GM12878 (cell line): ENCODE data around the gene RPL12. TPM values are rescaled to one million over a fixed set of nuclear protein-coding genes. Genes with fewer than 3 reads are reported as not detected.

ENCODE experiments used
- ATAC-seq: fragments of 200-7000 bp; cut with Tn5 transposase; 3 replicates; pipeline ENCODE4 v1.9.1; 2020; ENCODE audit warnings: mild to moderate bottlenecking, moderate library complexity
- BruUV-seq: library from RNA; stranded (reverse); fragments of 400-500 nt; replicated peaks from 2 replicates; lab custom pipeline; 2021; lab: Mats Ljungman, UMichigan
- CTCF ChIA-PET: fragments of 300-600 bp; sonication (Branson Sonifier 250); formaldehyde crosslinking; extraction: SDS; loops from one replicate; lab custom pipeline; 2021; ENCODE audit warnings: inconsistent platforms; lab: Yijun Ruan, JAX
- POLR2A ChIA-PET: fragments of 350-600 bp; formaldehyde crosslinking; extraction: SDS; loops from one replicate; lab custom pipeline; 2021; ENCODE audit warnings: inconsistent platforms; lab: Charles Lee
- RAD21 ChIA-PET: fragments of 300-600 bp; sonication (Branson Sonifier 250); formaldehyde crosslinking; loops from one replicate; lab custom pipeline; 2023; ENCODE audit warnings: antibody characterized with exemption; ENCODE audit not compliant: unreplicated experiment; lab: Charles Lee
- SMC1A ChIA-PET: fragments of 300-600 bp; sonication (Branson Sonifier 250); formaldehyde crosslinking; loops from one replicate; lab custom pipeline; 2023; ENCODE audit not compliant: unreplicated experiment, uncharacterized antibody; lab: Charles Lee
- DNase-seq: peaks from one replicate; pipeline ENCODE4 v3.0.0-alpha.2; 2011; ENCODE audit warnings: low read depth, low spot score
- FAIRE-seq: peaks from 3 replicates; lab custom pipeline; 2011; peaks lifted over from hg19 to GRCh38; lab: Jason Lieb, UNC
- H2AFZ ChIP-seq: 2 replicates; pipeline ENCODE4 v1.6.0; 2011; ENCODE audit warnings: low read depth, low read length, control low read depth; ENCODE audit not compliant: control insufficient read depth
- H3K27ac ChIP-seq: 2 replicates; pipeline ENCODE4 v1.5.1; 2011; ENCODE audit warnings: control low read depth; ENCODE audit not compliant: control insufficient read depth, insufficient read depth
- H3K27me3 ChIP-seq, 2 experiments: replicated peaks in 1 of 2; 2 replicates each; pipeline versions ENCODE4 v1.6.0 to v1.6.1; 2011; ENCODE audit warnings: low read length in 1 of 2; ENCODE audit not compliant: control insufficient read depth in 2 of 2, insufficient read depth in 2 of 2
- H3K36me3 ChIP-seq, 2 experiments: 2 replicates each; pipeline ENCODE4 v1.5.1; 2011; ENCODE audit warnings: low read length in 1 of 2; ENCODE audit not compliant: control insufficient read depth in 2 of 2, insufficient read depth in 2 of 2
- H3K4me1 ChIP-seq: 2 replicates; pipeline ENCODE4 v1.6.1; 2011; ENCODE audit warnings: mild to moderate bottlenecking, low read length, moderate library complexity, mixed read lengths; ENCODE audit not compliant: control insufficient read depth, insufficient read depth
- H3K4me2 ChIP-seq: 2 replicates; pipeline ENCODE4 v1.6.0; 2011; ENCODE audit warnings: control low read depth; ENCODE audit not compliant: control insufficient read depth, insufficient read depth
- H3K4me3 ChIP-seq: fragments of 200-600 bp; sonication (generic); 2 replicates; pipeline ENCODE4 v1.5.1; 2016
- H3K79me2 ChIP-seq: 2 replicates; pipeline ENCODE4 v1.6.0; 2011; ENCODE audit warnings: low read length; ENCODE audit not compliant: control insufficient read depth, insufficient read depth
- H3K9ac ChIP-seq: 2 replicates; pipeline ENCODE4 v1.8.0; 2011; ENCODE audit warnings: low read length, control low read depth, mixed read lengths; ENCODE audit not compliant: control insufficient read depth, insufficient read depth
- H3K9me3 ChIP-seq: replicated peaks from 3 replicates; pipeline ENCODE4 v1.5.1; 2011; ENCODE audit warnings: mild to moderate bottlenecking, low read length; ENCODE audit not compliant: control insufficient read depth, insufficient read depth
- H4K20me1 ChIP-seq: 2 replicates; pipeline ENCODE4 v1.6.0; 2011; ENCODE audit not compliant: control insufficient read depth, insufficient read depth
- BHLHE40 ChIP-seq, 2 experiments: fragments of 450-650 bp in 1 of 2; IDR thresholded peaks; 2 replicates each; pipeline ENCODE4 v1.6.1; 2011 to 2017; ENCODE audit warnings: low read depth in 2 of 2, borderline replicate concordance in 1 of 2, improper control_type of control experiment in 1 of 2, low read length in 1 of 2, mild to moderate bottlenecking in 1 of 2
- BMI1 ChIP-seq: fragments of 450-650 bp; IDR thresholded peaks from 2 replicates; pipeline ENCODE4 v1.6.1; 2016; ENCODE audit warnings: mild to moderate bottlenecking, moderate library complexity, borderline replicate concordance
- CBX5 ChIP-seq: sonication (generic); IDR thresholded peaks from 2 replicates; pipeline ENCODE4 v1.6.1; 2016; ENCODE audit warnings: low read depth, moderate library complexity, mild to moderate bottlenecking, inconsistent platforms
- CHD1 ChIP-seq: IDR thresholded peaks from 2 replicates; pipeline ENCODE4 v1.6.1; 2012; ENCODE audit warnings: low read depth, low read length, improper control_type of control experiment
- CHD4 ChIP-seq: fragments of 200-600 bp; sonication (generic); IDR thresholded peaks from 2 replicates; pipeline ENCODE4 v1.6.1; 2016; ENCODE audit warnings: mild to moderate bottlenecking
- CUX1 ChIP-seq: IDR thresholded peaks from 2 replicates; pipeline ENCODE4 v1.6.1; 2012; ENCODE audit warnings: improper control_type of control experiment, low read depth, low read length; ENCODE audit not compliant: insufficient replicate concordance
- EGR1 ChIP-seq, 2 experiments: IDR thresholded peaks; 1 replicate in 1 of 2; 2 replicates in 1 of 2; pipeline ENCODE4 v1.6.1; 2011 to 2012; ENCODE audit warnings: low read depth in 2 of 2, low read length in 2 of 2, borderline replicate concordance in 1 of 2, mild to moderate bottlenecking in 1 of 2, moderate library complexity in 1 of 2
- EP300 ChIP-seq, 2 experiments: fragments of 150-350 bp in 1 of 2; IDR thresholded peaks; 2 replicates each; pipeline ENCODE4 v1.6.1; 2011 to 2012; ENCODE audit warnings: low read depth in 2 of 2, low read length in 2 of 2, borderline replicate concordance in 1 of 2, improper control_type of control experiment in 1 of 2, inconsistent platforms in 1 of 2; ENCODE audit not compliant: control insufficient read depth in 1 of 2
- JUND ChIP-seq: IDR thresholded peaks from 2 replicates; pipeline ENCODE4 v1.6.1; 2012; ENCODE audit warnings: low read depth, mild to moderate bottlenecking, low read length, improper control_type of control experiment, moderate library complexity
- POLR2AphosphoS2 ChIP-seq: IDR thresholded peaks from 2 replicates; pipeline ENCODE4 v1.6.1; 2011; ENCODE audit warnings: low read depth, mild to moderate bottlenecking, low read length, improper control_type of control experiment, moderate library complexity
- RUNX3 ChIP-seq: IDR thresholded peaks from 2 replicates; pipeline ENCODE4 v1.6.1; 2012; ENCODE audit warnings: low read length, inconsistent platforms
- SIN3A ChIP-seq: IDR thresholded peaks from 2 replicates; pipeline ENCODE4 v1.6.1; 2012; ENCODE audit warnings: low read depth, low read length, improper control_type of control experiment
- SRF ChIP-seq, 2 experiments: IDR thresholded peaks; 2 replicates each; pipeline ENCODE4 v1.6.1; 2011; ENCODE audit warnings: low read depth in 2 of 2, low read length in 2 of 2, mild to moderate bottlenecking in 1 of 2, moderate library complexity in 1 of 2
- TBL1XR1 ChIP-seq: IDR thresholded peaks from 2 replicates; pipeline ENCODE4 v1.6.1; 2012; ENCODE audit warnings: low read depth, low read length, improper control_type of control experiment
- TCF3 ChIP-seq: IDR thresholded peaks from 2 replicates; pipeline ENCODE4 v1.6.1; 2012; ENCODE audit warnings: low read depth, mild to moderate bottlenecking, low read length, borderline replicate concordance; ENCODE audit not compliant: insufficient read depth
- TCF7 ChIP-seq: IDR thresholded peaks from 2 replicates; pipeline ENCODE4 v1.6.1; 2014; ENCODE audit warnings: antibody characterized with exemption, borderline replicate concordance
- WRNIP1 ChIP-seq: IDR thresholded peaks from 2 replicates; pipeline ENCODE4 v1.6.1; 2011; ENCODE audit warnings: low read depth, low read length, improper control_type of control experiment, borderline replicate concordance
- YY1 ChIP-seq: IDR thresholded peaks from 2 replicates; pipeline ENCODE4 v1.6.1; 2011; ENCODE audit warnings: low read depth, mild to moderate bottlenecking, low read length
- ZNF274 ChIP-seq: IDR thresholded peaks from one replicate; pipeline ENCODE4 v1.8.0; 2011; ENCODE audit not compliant: insufficient read length, insufficient read depth
- WGBS: methylation state at CpG from one replicate; pipeline ENCODE4 v1.1.6; 2016; ENCODE audit warnings: low lambda C conversion rate; ENCODE audit not compliant: insufficient replicate concordance, insufficient coverage; ENCODE audit errors: missing lambda C conversion rate; 5-methylcytosine and 5-hydroxymethylcytosine counted together
- in situ Hi-C: fragments of 300-500 bp; cut with MboI; formaldehyde crosslinking; loops from 9 replicates; pipeline ENCODE4 v1.14.3; 2018; ENCODE audit warnings: mixed read lengths
- intact Hi-C: fragments of 100-400 bp; cut with micrococcal nuclease; formaldehyde crosslinking; loops from one replicate; pipeline ENCODE4 v1.14.2; 2022; ENCODE audit not compliant: unreplicated experiment
- polyA plus RNA-seq, 11 experiments: library from polyadenylated mRNA; depleted of rRNA in 4 of 11; unstranded in 6 of 11; stranded (reverse) in 5 of 11; fragments of >200 nt; fragmentation: Nextera tagmentation in 4 of 11; fragmentation: Illumina TruSeq in 1 of 11; extraction: Ambion mirVana in 4 of 11; extraction: Trizol in 1 of 11; gene quantifications; 1 replicate in 1 of 11; 2 replicates in 10 of 11; pipeline versions ENCODE4 v1.2.1 to v1.2.3, GENCODE V29; 2011 to 2016; ENCODE audit warnings: inconsistent platforms in 2 of 11, missing spikeins in 2 of 11, low read depth in 1 of 11
- total RNA-seq, 4 experiments: library from RNA; depleted of rRNA in 3 of 4; stranded (reverse); fragments of >200 nt in 3 of 4; fragmentation: Illumina TruSeq in 1 of 4; extraction: Trizol in 1 of 4; gene quantifications; 2 replicates each; pipeline versions ENCODE4 v1.2.1 to v1.2.3, GENCODE V29; 2013 to 2021
- TF ChIP-seq, protein P1 (sequence below): IDR thresholded peaks from 2 replicates; pipeline ENCODE4 v1.6.1; 2011; ENCODE audit warnings: borderline replicate concordance, low read depth, mild to moderate bottlenecking, moderate library complexity, mixed read lengths, low read length; ENCODE audit not compliant: insufficient read depth; ENCODE audit errors: extremely low read length

The RPL12 gene
- total and polyA plus RNA-seq, 10 of the 15 experiments (the other 5 are each of a cell fraction or from before 2014, with no cell fraction given) = 961 to 5,544 (median 2,858) TPM

GRCh38 chr9:127411122-127411521 is 40.1 kb downstream of the RPL12 start:
- Histone ChIP-seq H4K20me1 (no peaks in the 10 kb centered on the region), H3K9ac (no peak overlapping the region), H3K4me2 (no peak overlapping the region), H3K9me3 (no peaks in the 10 kb centered on the region), H3K27ac (no peak overlapping the region), H3K27me3 (no peaks in the 10 kb centered on the region), H3K4me3 (no peak overlapping the region), H2AFZ (no peak overlapping the region), H3K4me1 (no peaks in the 10 kb centered on the region), H3K79me2 (no peaks in the 10 kb centered on the region), H3K36me3 (no peaks in the 10 kb centered on the region)
- SMC1A ChIA-PET = no interaction called here
- RAD21 ChIA-PET = no interaction called here
- no peak for ATAC-seq
- intact Hi-C loops (no loop called here), in situ Hi-C loops (no loop called here)
- no TSS peak for BruUV-seq
- POLR2A ChIA-PET = no interaction called here
- CTCF ChIA-PET = interaction anchor here (1.3 kb wide), 1 partner anchor 470 kb away, joined by 4 read pairs; no protein-coding TSS in a partner anchor
- DNase-seq = no peak
- 49% methylated on average over 4 of the region's 4 CpGs for WGBS
- no peak for FAIRE-seq
- TF ChIP-seq SIN3A (no peak), EP300 (IDR thresholded peaks at IDR 0.05; ENCODE audit: borderline replicate concordance in 1 of 2, control insufficient read depth in 1 of 2, low read depth in 2 of 2, low read length in 2 of 2) (no peak), POLR2AphosphoS2 (no peak), YY1 (no peak), ZNF274 (no peak), CHD1 (no peak), BHLHE40 (IDR thresholded peaks at IDR 0.05; ENCODE audit: borderline replicate concordance in 1 of 2, low read depth in 2 of 2, low read length in 1 of 2) (no peak), CBX5 (no peak), JUND (no peak), RUNX3 (no peak), SRF (IDR thresholded peaks at IDR 0.05; ENCODE audit: low read depth in 2 of 2, low read length in 2 of 2) (no peak), TCF7 (no peak), WRNIP1 (no peak), TCF3 (no peak), CUX1 (no peak), EGR1 (IDR thresholded peaks at IDR 0.05; ENCODE audit: borderline replicate concordance in 1 of 2, low read depth in 2 of 2, low read length in 2 of 2) (no peak), TBL1XR1 (no peak), BMI1 (no peak), CHD4 (no peak)
- TF ChIP-seq, protein P1, sequence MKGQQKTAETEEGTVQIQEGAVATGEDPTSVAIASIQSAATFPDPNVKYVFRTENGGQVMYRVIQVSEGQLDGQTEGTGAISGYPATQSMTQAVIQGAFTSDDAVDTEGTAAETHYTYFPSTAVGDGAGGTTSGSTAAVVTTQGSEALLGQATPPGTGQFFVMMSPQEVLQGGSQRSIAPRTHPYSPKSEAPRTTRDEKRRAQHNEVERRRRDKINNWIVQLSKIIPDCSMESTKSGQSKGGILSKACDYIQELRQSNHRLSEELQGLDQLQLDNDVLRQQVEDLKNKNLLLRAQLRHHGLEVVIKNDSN = no peak
